ENCODE measurements around the gene ACTC1. TPM values are rescaled to one million over a fixed set of nuclear protein-coding genes. Genes with fewer than 3 reads are reported as not detected.

The ACTC1 gene
- polyA plus RNA-seq, 1 donor from 2014 or later = not detected

DNA sequence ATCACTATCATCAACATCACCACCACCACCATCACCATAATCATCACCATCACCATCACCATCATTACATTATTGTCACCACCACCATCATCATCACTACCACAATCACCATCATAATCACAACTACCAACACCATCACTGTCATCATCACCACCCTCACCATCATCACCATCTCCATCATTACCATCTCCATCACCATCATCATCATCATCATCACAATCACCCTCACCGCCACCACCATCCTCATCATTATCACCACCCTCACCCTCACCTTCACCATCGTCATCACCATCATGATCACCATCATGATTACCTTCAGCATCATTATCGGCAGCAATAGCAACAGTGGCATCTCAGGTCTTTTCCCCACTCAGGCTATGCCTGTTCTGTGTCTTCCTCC, 42.9 kb upstream of the ACTC1 start:
- Histone ChIP-seq H3K27me3 (ENCODE audit: insufficient read depth, low read depth, low read length) (no peaks in the 10 kb centered on the region), H3K9me2 (ENCODE audit: insufficient read depth, low read length) (no peaks in the 10 kb centered on the region), H3K9ac (ENCODE audit: low read length) (no peak overlapping the region), H2AFZ (ENCODE audit: low read depth, low read length) (no peak overlapping the region), H3K36me3 (ENCODE audit: insufficient read depth, low read length) (no peaks in the 10 kb centered on the region), H3F3A (ENCODE audit: insufficient read depth, low read length, poor library complexity, severe bottlenecking) (no peaks in the 10 kb centered on the region), H3K27ac (ENCODE audit: low read length) (no peak overlapping the region), H3K9me3 (ENCODE audit: low read length) (no peaks in the 10 kb centered on the region), H4K20me1 (ENCODE audit: insufficient read depth) (no peaks in the 10 kb centered on the region), H3K79me2 (replicated peaks; ENCODE audit: insufficient read depth, low read length) (no peaks in the 10 kb centered on the region), H3K4me3 (ENCODE audit: low read length) (no peak overlapping the region), H3K4me2 (ENCODE audit: low read length) (no peak overlapping the region)
- TF ChIP-seq EP300 (conservative IDR thresholded peaks at IDR 0.05; ENCODE audit: poor library complexity, severe bottlenecking) (no peak), RAD21 (conservative IDR thresholded peaks at IDR 0.05) (no peak), POLR2AphosphoS5 (IDR thresholded peaks at IDR 0.05) (no peak), MXI1 (conservative IDR thresholded peaks at IDR 0.05; ENCODE audit: poor library complexity, severe bottlenecking) (no peak)

GRCh38 chr15:34837246-34838016, 42.1 kb upstream of the ACTC1 start:
- H3K27me3 ChIP-seq (ENCODE audit: insufficient read depth, low read depth, low read length) = no peaks in the 10 kb centered on the region
- H3K79me2 ChIP-seq (replicated peaks; ENCODE audit: insufficient read depth, low read length) = no peaks in the 10 kb centered on the region
- H3K27ac ChIP-seq (ENCODE audit: low read length) = no peak overlapping the region
- no peak overlapping the region for H3K4me2 ChIP-seq (ENCODE audit: low read length)
- H4K20me1 ChIP-seq (ENCODE audit: insufficient read depth) = no peaks in the 10 kb centered on the region
- H3K9me3 ChIP-seq (ENCODE audit: low read length) = no peaks in the 10 kb centered on the region
- no peak for TF ChIP-seq POLR2AphosphoS5 (IDR thresholded peaks at IDR 0.05)
- no peak for TF ChIP-seq RAD21 (conservative IDR thresholded peaks at IDR 0.05)
- TF ChIP-seq REST (IDR thresholded peaks at IDR 0.05; ENCODE audit: borderline replicate concordance) = no peak
- no peak for TF ChIP-seq SMC3 (conservative IDR thresholded peaks at IDR 0.05; ENCODE audit: poor library complexity)
- TF ChIP-seq EP300 (conservative IDR thresholded peaks at IDR 0.05; ENCODE audit: poor library complexity, severe bottlenecking) = no peak
- TF ChIP-seq CTCF (IDR thresholded peaks at IDR 0.05; ENCODE audit: poor library complexity, severe bottlenecking) = no peak
- TF ChIP-seq MXI1 (conservative IDR thresholded peaks at IDR 0.05; ENCODE audit: poor library complexity, severe bottlenecking) = no peak
- TF ChIP-seq EZH2 (IDR thresholded peaks at IDR 0.05; ENCODE audit: borderline replicate concordance, insufficient read depth, low read length, poor library complexity, severe bottlenecking) = no peak
- TF ChIP-seq TAF1 (IDR thresholded peaks at IDR 0.05; ENCODE audit: low read depth) = no peak
- no peak overlapping the region for H2AFZ ChIP-seq (ENCODE audit: low read depth, low read length)
- H3K4me3 ChIP-seq (ENCODE audit: low read length) = no peak overlapping the region
- no peaks in the 10 kb centered on the region for H3K9me2 ChIP-seq (ENCODE audit: insufficient read depth, low read length)
- H3F3A ChIP-seq (ENCODE audit: insufficient read depth, low read length, poor library complexity, severe bottlenecking) = no peaks in the 10 kb centered on the region
- no peaks in the 10 kb centered on the region for H3K36me3 ChIP-seq (ENCODE audit: insufficient read depth, low read length)
- H3K9ac ChIP-seq (ENCODE audit: low read length) = no peak overlapping the region
